ENCODE results near the gene IYD.

The IYD gene

GRCh38 chr6:150368762-150369161, at the start of gene IYD:
Gene IYD (plus strand): TSS chr6:150369012. CDS start chr6:150369032, 20 bp downstream.
- H3K27ac ChIP-seq: no peak within 1 kb of the TSS
- no peak for TF ChIP-seq ZFX (IDR thresholded peaks at IDR 0.05; ENCODE audit: borderline replicate concordance)
- TF ChIP-seq CTCF (IDR thresholded peaks at IDR 0.05): no peak

GRCh38 chr6:150319924-150320323, 48.9 kb upstream of the IYD start:
- no peak overlapping the region for H3K27ac ChIP-seq
- TF ChIP-seq ZFX (IDR thresholded peaks at IDR 0.05; ENCODE audit: borderline replicate concordance) (no peak), CTCF (IDR thresholded peaks at IDR 0.05) (no peak)

GRCh38 chr6:150320442-150320841, 48.4 kb upstream of the IYD start:
- no peak for TF ChIP-seq ZFX (IDR thresholded peaks at IDR 0.05; ENCODE audit: borderline replicate concordance)
- no peak for TF ChIP-seq CTCF (IDR thresholded peaks at IDR 0.05)
- no peak overlapping the region for H3K27ac ChIP-seq

GRCh38 chr6:150322466-150322871, 46.3 kb upstream of the IYD start:
- TF ChIP-seq ZFX (IDR thresholded peaks at IDR 0.05; ENCODE audit: borderline replicate concordance) (no peak), CTCF (IDR thresholded peaks at IDR 0.05) (no peak)
- H3K27ac ChIP-seq: no peak overlapping the region

- no peak overlapping the region for H3K27ac ChIP-seq
These were observed 45.6 kb upstream of the IYD start for GRCh38 chr6:150323205-150323604.

GRCh38 chr6:150324044-150324443, 44.8 kb upstream of the IYD start:
- no peak overlapping the region for H3K27ac ChIP-seq
- TF ChIP-seq CTCF (IDR thresholded peaks at IDR 0.05) (no peak), ZFX (IDR thresholded peaks at IDR 0.05; ENCODE audit: borderline replicate concordance) (no peak)

More at GRCh38 chr6:150323205-150323604, 45.6 kb upstream of the IYD start:
- TF ChIP-seq CTCF (IDR thresholded peaks at IDR 0.05): no peak
- TF ChIP-seq ZFX (IDR thresholded peaks at IDR 0.05; ENCODE audit: borderline replicate concordance): no peak

GRCh38 chr6:150325066-150325772, 43.6 kb upstream of the IYD start:
- TF ChIP-seq CTCF (IDR thresholded peaks at IDR 0.05) (no peak), ZFX (IDR thresholded peaks at IDR 0.05; ENCODE audit: borderline replicate concordance) (no peak)
- H3K27ac ChIP-seq: no peak overlapping the region
